Upper lobe of right lung (tissue), 1 donor: ENCODE results near the gene CAMSAP3. TPM values are rescaled to one million over a fixed set of nuclear protein-coding genes. Genes with fewer than 3 reads are reported as not detected.

Experiments used
- ATAC-seq: fragments of 200-7000 bp; cut with Tn5 transposase; one replicate; pipeline ENCODE4 v1.9.1; 2020; ENCODE audit warnings: mild to moderate bottlenecking, moderate library complexity
- DNase-seq: peaks from one replicate; pipeline ENCODE4 v3.0.0-alpha.2; 2020
- H3K27ac ChIP-seq: fragments of 200-600 bp; one replicate; pipeline ENCODE4 v1.8.0; 2022
- H3K27me3 ChIP-seq: fragments of 200-600 bp; one replicate; pipeline ENCODE4 v1.8.0; 2022; ENCODE audit warnings: mild to moderate bottlenecking
- H3K36me3 ChIP-seq: fragments of 200-600 bp; one replicate; pipeline ENCODE4 v1.8.0; 2022
- H3K4me1 ChIP-seq: fragments of 200-600 bp; one replicate; pipeline ENCODE4 v1.8.0; 2022
- H3K4me3 ChIP-seq: fragments of 200-600 bp; one replicate; pipeline ENCODE4 v1.8.0; 2022; ENCODE audit warnings: mild to moderate bottlenecking
- H3K9me3 ChIP-seq: fragments of 200-600 bp; one replicate; pipeline ENCODE4 v1.8.0; 2022
- CTCF ChIP-seq: fragments of 200-600 bp; IDR thresholded peaks from one replicate; pipeline ENCODE4 v1.8.0; 2022; ENCODE audit warnings: antibody characterized with exemption
- intact Hi-C: fragments of 100-400 bp; cut with DNase I; formaldehyde crosslinking; loops from one replicate; pipeline ENCODE4 v1.11.0; 2022
- total RNA-seq: library from RNA; stranded (reverse); fragmentation: NEBNext Ultra II Directional; extraction: Animal tissue kit (Norgen Biotek cat#: 25700); gene quantifications from one replicate; pipeline ENCODE4 v1.2.1, GENCODE V29; 2021
- donor health status: DM: no; HTN: yes; CAD: no; lungs with severe emphysema.

CAMSAP3 gene
- total RNA-seq, 1 donor from 2014 or later, result 29.1 TPM

GRCh38 chr19:7629347-7630054 is 33.8 kb downstream of the CAMSAP3 start, which contains the start of the genes PET100 and XAB2:
Gene PET100, plus strand, starts transcription at chr19:7629793. Its CDS starts 41 bp downstream, at chr19:7629834.
Gene XAB2, minus strand, starts transcription at chr19:7629545. Its CDS starts 18 bp downstream, at chr19:7629527.
- DNase-seq (peak; percentile 95), ATAC-seq (peak; percentile 96)
- Histone ChIP-seq H3K27me3 (no peaks in the 10 kb centered on the region), H3K4me1 (peaks cover 18% of the 10 kb centered on the region), H3K27ac (peak within 1 kb of the TSS; percentile 82), H3K4me3 (peak within 1 kb of the TSS; percentile 82), H3K36me3 (peaks cover 32% of the 10 kb centered on the region), H3K9me3 (no peaks in the 10 kb centered on the region)
- intact Hi-C loops, result no loop called here
- TF ChIP-seq CTCF, result no peak

GRCh38 chr19:7631577-7631976 is 35.9 kb downstream of the CAMSAP3 start:
- intact Hi-C loops, result no loop called here
- no peak for TF ChIP-seq CTCF
- Histone ChIP-seq H3K4me1 (peaks cover 18% of the 10 kb centered on the region), H3K27ac (no peak overlapping the region), H3K9me3 (no peaks in the 10 kb centered on the region), H3K36me3 (peaks cover 14% of the 10 kb centered on the region), H3K27me3 (no peaks in the 10 kb centered on the region), H3K4me3 (no peak overlapping the region)
- DNase-seq (no peak), ATAC-seq (no peak)

- Histone ChIP-seq H3K36me3 (peaks cover 7% of the 10 kb centered on the region), H3K4me1 (peaks cover 18% of the 10 kb centered on the region), H3K4me3 (no peak overlapping the region), H3K27me3 (no peaks in the 10 kb centered on the region), H3K9me3 (no peaks in the 10 kb centered on the region), H3K27ac (no peak overlapping the region)
- ATAC-seq (no peak), DNase-seq (no peak)
- no peak for TF ChIP-seq CTCF
- intact Hi-C loops, result no loop called here
These were observed 36.9 kb downstream of the CAMSAP3 start for GRCh38 chr19:7632340-7633203.

GRCh38 chr19:7633698-7634097 is 38.0 kb downstream of the CAMSAP3 start, which contains the start of gene PCP2:
Gene PCP2, minus strand, starts transcription at chr19:7633719. Its CDS starts 262 bp downstream, at chr19:7633457.
- H3K27me3 ChIP-seq, result peaks cover 5% of the 10 kb centered on the region
- H3K4me1 ChIP-seq, result peaks cover 18% of the 10 kb centered on the region
- no peak for DNase-seq
- TF ChIP-seq CTCF, result no peak
- H3K4me3 ChIP-seq, result no peak within 1 kb of the TSS
- H3K27ac ChIP-seq, result no peak within 1 kb of the TSS
- H3K9me3 ChIP-seq, result no peaks in the 10 kb centered on the region
- peaks cover 7% of the 10 kb centered on the region for H3K36me3 ChIP-seq
- intact Hi-C loops, result no loop called here
- no peak for ATAC-seq

- H3K27me3 ChIP-seq, result peaks cover 5% of the 10 kb centered on the region
- no peak for DNase-seq
- peaks cover 7% of the 10 kb centered on the region for H3K36me3 ChIP-seq
- ATAC-seq, result no peak
- H3K4me3 ChIP-seq, result no peak overlapping the region
- no peaks in the 10 kb centered on the region for H3K9me3 ChIP-seq
- TF ChIP-seq CTCF, result no peak
- H3K4me1 ChIP-seq, result peaks cover 11% of the 10 kb centered on the region
- H3K27ac ChIP-seq, result no peak overlapping the region
- intact Hi-C loops, result no loop called here
These were observed 40.0 kb downstream of the CAMSAP3 start for GRCh38 chr19:7635670-7636069.
